Measurements from ENCODE around the gene TMEM269. TPM values are rescaled to one million over a fixed set of nuclear protein-coding genes. Genes with fewer than 3 reads are reported as not detected.

Gene TMEM269
- polyA plus RNA-seq, 1 donor (not counting 4 experiments of a cell fraction or from before 2014, with no cell fraction given), result 0.12 TPM

DNA sequence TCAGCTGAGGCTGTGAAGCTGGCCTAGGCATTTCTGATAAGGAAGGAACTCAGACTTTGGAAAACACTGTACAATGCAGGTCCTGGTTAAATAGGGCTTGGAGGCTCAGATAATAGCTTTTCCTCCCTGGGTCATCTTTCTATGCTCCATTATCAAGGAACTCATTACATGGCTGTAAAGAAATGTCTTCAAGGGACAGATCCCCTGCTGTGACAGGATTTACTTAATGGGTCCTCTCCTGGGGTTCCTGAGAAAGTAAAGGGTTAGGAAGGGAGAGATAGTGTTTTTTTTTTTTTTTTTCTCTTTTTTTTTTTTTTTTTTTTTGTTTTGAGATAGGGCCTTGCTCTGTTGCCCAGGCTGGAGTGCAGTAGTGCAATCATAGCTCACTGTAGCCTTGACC is 46.5 kb downstream of the TMEM269 start:
- TF ChIP-seq EZH2 (IDR thresholded peaks at IDR 0.05; ENCODE audit: low read length), result no peak
- TF ChIP-seq, protein P1, sequence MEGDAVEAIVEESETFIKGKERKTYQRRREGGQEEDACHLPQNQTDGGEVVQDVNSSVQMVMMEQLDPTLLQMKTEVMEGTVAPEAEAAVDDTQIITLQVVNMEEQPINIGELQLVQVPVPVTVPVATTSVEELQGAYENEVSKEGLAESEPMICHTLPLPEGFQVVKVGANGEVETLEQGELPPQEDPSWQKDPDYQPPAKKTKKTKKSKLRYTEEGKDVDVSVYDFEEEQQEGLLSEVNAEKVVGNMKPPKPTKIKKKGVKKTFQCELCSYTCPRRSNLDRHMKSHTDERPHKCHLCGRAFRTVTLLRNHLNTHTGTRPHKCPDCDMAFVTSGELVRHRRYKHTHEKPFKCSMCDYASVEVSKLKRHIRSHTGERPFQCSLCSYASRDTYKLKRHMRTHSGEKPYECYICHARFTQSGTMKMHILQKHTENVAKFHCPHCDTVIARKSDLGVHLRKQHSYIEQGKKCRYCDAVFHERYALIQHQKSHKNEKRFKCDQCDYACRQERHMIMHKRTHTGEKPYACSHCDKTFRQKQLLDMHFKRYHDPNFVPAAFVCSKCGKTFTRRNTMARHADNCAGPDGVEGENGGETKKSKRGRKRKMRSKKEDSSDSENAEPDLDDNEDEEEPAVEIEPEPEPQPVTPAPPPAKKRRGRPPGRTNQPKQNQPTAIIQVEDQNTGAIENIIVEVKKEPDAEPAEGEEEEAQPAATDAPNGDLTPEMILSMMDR (optimal IDR thresholded peaks at IDR 0.05 in 1 of 3, IDR thresholded peaks at IDR 0.05 in 1 of 3, conservative IDR thresholded peaks at IDR 0.05 in 1 of 3; ENCODE audit: extremely low read depth in 1 of 3, insufficient read depth in 2 of 3, low read length in 3 of 3), result no peak
- Histone ChIP-seq H2AFZ (ENCODE audit: control insufficient read depth, low read length) (no peak overlapping the region), H3K79me2 (ENCODE audit: control insufficient read depth, insufficient read depth, low read length) (no peaks in the 10 kb centered on the region), H3K9me3 (ENCODE audit: control insufficient read depth, low read depth, low read length) (no peaks in the 10 kb centered on the region), H3K9ac (ENCODE audit: control insufficient read depth, extremely low read depth, insufficient read depth, low read length) (no peak overlapping the region), H3K4me3 (ENCODE audit: control insufficient read depth in 2 of 3, extremely low read depth in 1 of 3, insufficient read depth in 2 of 3, low read depth in 1 of 3, low read length in 3 of 3) (no peak overlapping the region), H3K4me2 (ENCODE audit: control insufficient read depth, extremely low read depth, insufficient read depth, low read depth, low read length) (no peak overlapping the region), H3K27ac (ENCODE audit: control insufficient read depth, insufficient read depth, low read length) (no peak overlapping the region), H3K36me3 (ENCODE audit: control insufficient read depth in 2 of 2, extremely low read depth in 1 of 2, insufficient read depth in 2 of 2, low read length in 2 of 2) (peaks cover 0 to 2% of the 10 kb centered on the region in 2 experiments), H3K9me1 (ENCODE audit: control insufficient read depth, extremely low read depth, insufficient read depth, low read length) (no peaks in the 10 kb centered on the region), H3K4me1 (ENCODE audit: control insufficient read depth, extremely low read depth, insufficient read depth, low read length) (no peaks in the 10 kb centered on the region), H4K20me1 (ENCODE audit: control insufficient read depth, extremely low read depth, insufficient read depth, low read length) (no peaks in the 10 kb centered on the region), H3K27me3 (ENCODE audit: control insufficient read depth, extremely low read depth, insufficient read depth, low read length) (no peaks in the 10 kb centered on the region)
- no peak for DNase-seq (ENCODE audit: low read depth, low spot score)
- dilution Hi-C loops (cut with MboI; ENCODE audit: extremely low pct_ligation_motif_present, low sequenced_read_pairs), result no loop called here
- no peak for FAIRE-seq

DNA sequence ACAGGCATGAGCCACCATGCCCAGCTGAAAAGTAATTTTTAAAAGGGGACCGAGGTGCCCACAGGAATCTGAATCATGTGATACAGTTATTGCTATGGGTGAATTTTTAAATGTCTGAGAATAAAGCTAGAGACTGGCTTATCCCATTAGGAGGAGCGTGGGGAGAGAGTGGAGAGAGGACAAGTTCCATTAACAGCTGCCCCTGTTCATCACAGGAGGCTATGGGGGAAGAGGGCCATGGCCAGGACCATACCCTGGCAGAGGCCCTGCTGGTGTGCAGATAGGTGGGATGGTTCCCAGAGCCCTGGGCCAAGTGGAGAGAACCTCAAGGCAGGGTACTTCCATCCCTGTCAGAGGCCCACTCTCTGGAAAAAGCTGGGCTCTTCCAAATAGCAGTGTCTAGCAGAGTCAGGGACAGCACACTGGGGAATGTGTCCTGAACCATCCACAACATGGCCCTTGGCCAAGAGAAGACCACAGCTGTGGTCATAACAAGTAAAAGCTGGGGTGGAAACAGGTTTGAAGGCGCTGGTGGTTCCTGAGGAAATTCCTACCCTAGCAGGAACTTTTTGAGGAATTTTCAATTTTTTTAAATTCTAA is 48.0 kb downstream of the TMEM269 start:
- DNase-seq (ENCODE audit: low read depth, low spot score) (no peak), FAIRE-seq (no peak)
- dilution Hi-C loops (cut with MboI; ENCODE audit: extremely low pct_ligation_motif_present, low sequenced_read_pairs), result no loop called here
- H3K9ac ChIP-seq (ENCODE audit: control insufficient read depth, extremely low read depth, insufficient read depth, low read length), result no peak overlapping the region
- TF ChIP-seq, protein P1 (optimal IDR thresholded peaks at IDR 0.05 in 1 of 3, IDR thresholded peaks at IDR 0.05 in 1 of 3, conservative IDR thresholded peaks at IDR 0.05 in 1 of 3; ENCODE audit: extremely low read depth in 1 of 3, insufficient read depth in 2 of 3, low read length in 3 of 3), result no peak
- no peak for TF ChIP-seq EZH2 (IDR thresholded peaks at IDR 0.05; ENCODE audit: low read length)
- no peaks in the 10 kb centered on the region for H3K9me3 ChIP-seq (ENCODE audit: control insufficient read depth, low read depth, low read length)
- H3K79me2 ChIP-seq (ENCODE audit: control insufficient read depth, insufficient read depth, low read length), result no peaks in the 10 kb centered on the region
- no peak overlapping the region for H3K4me3 ChIP-seq (ENCODE audit: control insufficient read depth in 2 of 3, extremely low read depth in 1 of 3, insufficient read depth in 2 of 3, low read depth in 1 of 3, low read length in 3 of 3)
- peaks cover 0 to 2% of the 10 kb centered on the region in 2 experiments for H3K36me3 ChIP-seq (ENCODE audit: control insufficient read depth in 2 of 2, extremely low read depth in 1 of 2, insufficient read depth in 2 of 2, low read length in 2 of 2)
- no peaks in the 10 kb centered on the region for H3K4me1 ChIP-seq (ENCODE audit: control insufficient read depth, extremely low read depth, insufficient read depth, low read length)
- no peak overlapping the region for H2AFZ ChIP-seq (ENCODE audit: control insufficient read depth, low read length)
- no peaks in the 10 kb centered on the region for H4K20me1 ChIP-seq (ENCODE audit: control insufficient read depth, extremely low read depth, insufficient read depth, low read length)
- no peak overlapping the region for H3K27ac ChIP-seq (ENCODE audit: control insufficient read depth, insufficient read depth, low read length)
- H3K27me3 ChIP-seq (ENCODE audit: control insufficient read depth, extremely low read depth, insufficient read depth, low read length), result no peaks in the 10 kb centered on the region
- H3K9me1 ChIP-seq (ENCODE audit: control insufficient read depth, extremely low read depth, insufficient read depth, low read length), result no peaks in the 10 kb centered on the region
- H3K4me2 ChIP-seq (ENCODE audit: control insufficient read depth, extremely low read depth, insufficient read depth, low read depth, low read length), result no peak overlapping the region
